DND-41 (cell line): ENCODE results near the gene ENHO.

ENCODE experiments used
- ATAC-seq: fragments of 200-7000 bp; cut with Tn5 transposase; 3 replicates; pipeline ENCODE4 v1.9.1; 2021; ENCODE audit warnings: low read depth; ENCODE audit not compliant: insufficient read depth
- DNase-seq: peaks from one replicate; pipeline ENCODE4 v3.0.0-alpha.2; 2020
- H2AFZ ChIP-seq: 2 replicates; pipeline ENCODE4 v1.6.0; 2012; ENCODE audit warnings: low read depth, low read length
- H3K27ac ChIP-seq: 2 replicates; pipeline ENCODE4 v1.5.1; 2012; ENCODE audit warnings: low read length, inconsistent platforms
- H3K27me3 ChIP-seq: fragments of 200-600 bp; sonication (generic); 2 replicates; pipeline ENCODE4 v1.6.0; 2012; ENCODE audit warnings: low read length, mild to moderate bottlenecking, inconsistent platforms; ENCODE audit not compliant: insufficient read depth, poor library complexity
- H3K36me3 ChIP-seq: 2 replicates; pipeline ENCODE4 v1.5.1; 2012; ENCODE audit warnings: low read length, inconsistent platforms; ENCODE audit not compliant: insufficient read depth
- H3K4me1 ChIP-seq: 2 replicates; pipeline ENCODE4 v1.5.1; 2012; ENCODE audit warnings: mild to moderate bottlenecking, low read length; ENCODE audit not compliant: insufficient read depth
- H3K4me2 ChIP-seq: 2 replicates; pipeline ENCODE4 v1.6.0; 2012; ENCODE audit warnings: mild to moderate bottlenecking, moderate library complexity, low read length, inconsistent platforms; ENCODE audit not compliant: insufficient read depth
- H3K4me3 ChIP-seq, 2 experiments: fragments of 200-600 bp in 1 of 2; shearing (Covaris generic) in 1 of 2; 2 replicates each; pipeline ENCODE4 v1.5.1; 2012 to 2016; ENCODE audit warnings: inconsistent platforms in 2 of 2, low read length in 2 of 2, mild to moderate bottlenecking in 2 of 2, low read depth in 1 of 2, moderate library complexity in 1 of 2
- H3K79me2 ChIP-seq: 2 replicates; pipeline ENCODE4 v1.6.0; 2012; ENCODE audit warnings: low read length, inconsistent platforms; ENCODE audit not compliant: insufficient read depth
- H3K9ac ChIP-seq: 2 replicates; pipeline ENCODE4 v1.6.0; 2012; ENCODE audit warnings: low read depth, mild to moderate bottlenecking, inconsistent platforms, low read length, moderate library complexity
- H3K9me3 ChIP-seq: 2 replicates; pipeline ENCODE4 v1.5.1; 2012; ENCODE audit warnings: low read length, moderate library complexity, mild to moderate bottlenecking, inconsistent platforms; ENCODE audit not compliant: insufficient read depth, severe bottlenecking
- H4K20me1 ChIP-seq: 2 replicates; pipeline ENCODE4 v1.6.0; 2012; ENCODE audit warnings: low read length; ENCODE audit not compliant: insufficient read depth
- EZH2 ChIP-seq: IDR thresholded peaks from 3 replicates; pipeline ENCODE4 v1.6.1; 2012; ENCODE audit warnings: borderline replicate concordance, low read depth, mild to moderate bottlenecking, moderate library complexity, low read length, inconsistent platforms; ENCODE audit not compliant: severe bottlenecking
- TF ChIP-seq, protein P1 (sequence below): IDR thresholded peaks from 2 replicates; pipeline ENCODE4 v1.5.1; 2012; ENCODE audit warnings: borderline replicate concordance, low read length, moderate library complexity, mild to moderate bottlenecking; ENCODE audit not compliant: poor library complexity, severe bottlenecking; ENCODE audit errors: extremely low read depth

Gene ENHO

GRCh38 chr9:34522971-34523797 lies at the start of gene ENHO:
ENHO (minus strand) TSS chr9:34522990; CDS start chr9:34521695, 1,295 bp downstream.
- Histone ChIP-seq H3K9ac (peak within 1 kb of the TSS; percentile 46), H3K79me2 (no peaks in the 10 kb centered on the region)

GRCh38 chr9:34572092-34572491 lies 49.3 kb upstream of the ENHO start:
- Histone ChIP-seq H3K27ac (no peak overlapping the region), H3K4me2 (no peak overlapping the region), H3K4me3 (no peak overlapping the region), H3K4me1 (no peaks in the 10 kb centered on the region), H4K20me1 (no peaks in the 10 kb centered on the region; the same call in 1 of the 2 replicates), H3K36me3 (no peaks in the 10 kb centered on the region), H2AFZ (no peak overlapping the region), H3K79me2 (no peaks in the 10 kb centered on the region), H3K9me3 (no peaks in the 10 kb centered on the region), H3K9ac (no peak overlapping the region), H3K27me3 (peaks cover 16% of the 10 kb centered on the region)
- DNase-seq (no peak), ATAC-seq (no peak)
- TF ChIP-seq, protein P1, sequence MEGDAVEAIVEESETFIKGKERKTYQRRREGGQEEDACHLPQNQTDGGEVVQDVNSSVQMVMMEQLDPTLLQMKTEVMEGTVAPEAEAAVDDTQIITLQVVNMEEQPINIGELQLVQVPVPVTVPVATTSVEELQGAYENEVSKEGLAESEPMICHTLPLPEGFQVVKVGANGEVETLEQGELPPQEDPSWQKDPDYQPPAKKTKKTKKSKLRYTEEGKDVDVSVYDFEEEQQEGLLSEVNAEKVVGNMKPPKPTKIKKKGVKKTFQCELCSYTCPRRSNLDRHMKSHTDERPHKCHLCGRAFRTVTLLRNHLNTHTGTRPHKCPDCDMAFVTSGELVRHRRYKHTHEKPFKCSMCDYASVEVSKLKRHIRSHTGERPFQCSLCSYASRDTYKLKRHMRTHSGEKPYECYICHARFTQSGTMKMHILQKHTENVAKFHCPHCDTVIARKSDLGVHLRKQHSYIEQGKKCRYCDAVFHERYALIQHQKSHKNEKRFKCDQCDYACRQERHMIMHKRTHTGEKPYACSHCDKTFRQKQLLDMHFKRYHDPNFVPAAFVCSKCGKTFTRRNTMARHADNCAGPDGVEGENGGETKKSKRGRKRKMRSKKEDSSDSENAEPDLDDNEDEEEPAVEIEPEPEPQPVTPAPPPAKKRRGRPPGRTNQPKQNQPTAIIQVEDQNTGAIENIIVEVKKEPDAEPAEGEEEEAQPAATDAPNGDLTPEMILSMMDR = no peak
- TF ChIP-seq EZH2 = no peak

More at GRCh38 chr9:34522971-34523797, at the start of gene ENHO:
- ATAC-seq (peak; percentile 98), DNase-seq (peak; percentile 88)
- Histone ChIP-seq H3K9me3 (no peaks in the 10 kb centered on the region), H3K4me3 (peak within 1 kb of the TSS in 1 of 2 experiments; percentile 54; a peak in 2 of 4 replicates), H3K4me2 (peak within 1 kb of the TSS; percentile 84), H3K27ac (no peak within 1 kb of the TSS), H3K4me1 (peaks cover 16% of the 10 kb centered on the region), H3K27me3 (peaks cover 21% of the 10 kb centered on the region), H3K36me3 (no peaks in the 10 kb centered on the region), H2AFZ (peak within 1 kb of the TSS; percentile 61), H4K20me1 (peaks cover 12% of the 10 kb centered on the region; the same call in 1 of the 2 replicates)
- TF ChIP-seq, protein P1 = no peak
- no peak for TF ChIP-seq EZH2

GRCh38 chr9:34571481-34571810 lies 48.7 kb upstream of the ENHO start:
- H3K27ac ChIP-seq = no peak overlapping the region
- no peak for ATAC-seq
- H2AFZ ChIP-seq = no peak overlapping the region
- H3K27me3 ChIP-seq = peaks cover 11% of the 10 kb centered on the region
- TF ChIP-seq, protein P1 = no peak
- TF ChIP-seq EZH2 = no peak
- H4K20me1 ChIP-seq = no peaks in the 10 kb centered on the region; the same call in 1 of the 2 replicates
- no peak for DNase-seq
- no peaks in the 10 kb centered on the region for H3K36me3 ChIP-seq
- H3K4me3 ChIP-seq = no peak overlapping the region
- no peaks in the 10 kb centered on the region for H3K9me3 ChIP-seq
- H3K4me2 ChIP-seq = no peak overlapping the region
- no peaks in the 10 kb centered on the region for H3K4me1 ChIP-seq
- H3K9ac ChIP-seq = no peak overlapping the region
- H3K79me2 ChIP-seq = no peaks in the 10 kb centered on the region
